ENCODE results near the gene SNX27.
A peak's percentile ranks its signal among the peaks of the same experiment; 100 is the strongest.
"Not testable (repeated sequence)": the region's sequence is repeated elsewhere in the genome, so short reads cannot be mapped to it uniquely, and the experiment has no call there.

The SNX27 gene

DNA sequence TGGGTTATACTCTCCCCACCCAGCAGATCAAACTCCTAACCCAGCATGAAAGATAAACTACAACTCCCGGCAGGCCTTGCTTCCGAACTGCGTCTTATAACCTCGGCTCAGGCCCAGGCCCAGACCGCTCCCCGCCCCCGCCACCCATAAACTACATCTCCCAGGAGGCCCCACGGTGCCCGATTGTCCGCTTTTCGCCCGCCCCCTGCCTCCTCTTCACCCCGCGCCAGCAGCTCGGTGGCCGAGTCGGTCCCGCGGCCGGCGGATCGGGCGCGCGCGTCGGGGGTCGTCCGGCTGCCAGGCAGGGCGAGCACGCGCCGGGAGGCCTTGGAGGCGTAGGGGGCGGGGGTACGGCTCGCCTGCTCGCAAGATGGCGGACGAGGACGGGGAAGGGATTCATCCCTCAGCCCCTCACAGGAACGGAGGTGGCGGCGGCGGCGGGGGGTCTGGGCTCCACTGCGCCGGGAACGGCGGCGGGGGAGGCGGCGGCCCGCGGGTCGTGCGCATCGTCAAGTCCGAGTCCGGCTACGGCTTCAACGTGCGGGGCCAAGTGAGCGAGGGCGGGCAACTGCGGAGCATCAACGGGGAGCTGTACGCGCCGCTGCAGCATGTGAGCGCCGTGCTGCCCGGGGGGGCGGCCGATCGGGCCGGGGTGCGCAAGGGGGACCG, at the start of gene SNX27:
Gene SNX27, plus strand, starts transcription at position 219 of the 669 bp plus-strand sequence. Its CDS starts 152 bp downstream, at position 371.
- DNase-seq (ENCODE audit: low read depth in 2 of 2): peak; percentile 75 to 83

- DNase-seq (ENCODE audit: low read depth in 2 of 2): no peak
Measured at GRCh38 chr1:151562661-151563060, 49.2 kb upstream of the SNX27 start.

DNA sequence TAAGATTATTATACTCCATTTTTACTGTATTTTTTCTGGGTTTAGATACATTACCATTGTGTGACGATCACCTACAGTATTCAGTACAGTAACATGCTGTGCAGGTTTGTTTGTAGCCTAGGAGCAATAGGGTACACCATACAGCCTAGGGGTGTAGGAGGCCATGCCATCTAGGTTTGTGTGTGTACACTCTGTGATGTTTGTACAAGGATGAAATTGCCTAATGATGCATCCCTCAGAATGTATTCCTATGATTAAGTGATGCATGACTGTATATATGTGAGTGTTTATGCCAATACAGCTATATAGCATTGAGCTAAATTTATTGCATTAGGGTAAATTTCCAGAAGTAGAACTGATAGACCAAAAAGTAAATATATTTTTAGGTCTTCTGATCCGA, 48.5 kb upstream of the SNX27 start:
- no peak for DNase-seq (ENCODE audit: low read depth in 2 of 2)

- DNase-seq (ENCODE audit: low read depth in 2 of 2): no peak
Measured at GRCh38 chr1:151565502-151566189, 46.2 kb upstream of the SNX27 start.

GRCh38 chr1:151568626-151569088, 43.2 kb upstream of the SNX27 start:
- DNase-seq (ENCODE audit: low read depth in 2 of 2): no peak

GRCh38 chr1:151570819-151571218, 41.0 kb upstream of the SNX27 start:
- no peak for DNase-seq (ENCODE audit: low read depth in 2 of 2)

GRCh38 chr1:151574575-151575529, 37.0 kb upstream of the SNX27 start:
- DNase-seq (ENCODE audit: low read depth in 2 of 2): no peak

DNA sequence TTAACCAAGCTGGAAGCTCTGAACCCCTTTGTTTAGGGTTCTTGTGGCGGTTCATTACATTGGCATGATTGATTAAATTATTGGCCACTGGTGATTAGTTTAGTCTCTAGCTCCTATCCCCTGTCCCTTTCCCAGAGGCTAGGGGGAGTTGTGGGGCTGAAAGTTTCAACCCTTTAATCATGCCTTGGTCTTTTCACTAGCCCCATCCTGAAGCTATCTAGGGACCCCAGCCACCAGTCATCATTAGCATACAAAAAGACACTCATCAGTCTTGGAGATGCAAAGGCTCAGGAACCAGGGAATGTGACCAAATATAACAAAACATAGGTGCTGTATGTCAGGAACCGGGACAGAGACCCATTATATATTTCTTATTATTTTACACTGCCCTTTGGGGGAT, 34.7 kb upstream of the SNX27 start:
- DNase-seq (ENCODE audit: low read depth in 2 of 2): no peak

DNA sequence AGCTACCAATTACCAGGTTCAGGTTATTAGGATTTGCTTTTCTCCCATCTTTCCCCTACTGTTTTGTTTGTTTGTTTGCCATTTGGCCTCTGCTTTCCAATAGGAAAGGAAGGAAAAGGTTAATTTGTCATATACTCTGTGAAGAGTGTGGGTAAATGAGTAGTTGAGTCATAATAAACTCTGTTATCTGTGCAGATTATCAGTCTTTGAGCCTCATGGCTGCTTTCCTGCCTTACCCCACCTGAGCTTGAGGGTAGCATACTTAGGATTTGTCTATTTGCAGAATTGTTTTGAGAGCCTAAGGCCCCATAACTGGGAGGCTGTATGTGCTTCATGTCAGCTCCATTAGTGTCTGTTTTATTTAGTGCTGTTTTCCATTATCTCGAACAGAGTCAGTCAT, 32.9 kb upstream of the SNX27 start:
- no peak for DNase-seq (ENCODE audit: low read depth in 2 of 2)

GRCh38 chr1:151579436-151580225, 32.2 kb upstream of the SNX27 start:
- no peak for DNase-seq (ENCODE audit: low read depth in 2 of 2)

DNA sequence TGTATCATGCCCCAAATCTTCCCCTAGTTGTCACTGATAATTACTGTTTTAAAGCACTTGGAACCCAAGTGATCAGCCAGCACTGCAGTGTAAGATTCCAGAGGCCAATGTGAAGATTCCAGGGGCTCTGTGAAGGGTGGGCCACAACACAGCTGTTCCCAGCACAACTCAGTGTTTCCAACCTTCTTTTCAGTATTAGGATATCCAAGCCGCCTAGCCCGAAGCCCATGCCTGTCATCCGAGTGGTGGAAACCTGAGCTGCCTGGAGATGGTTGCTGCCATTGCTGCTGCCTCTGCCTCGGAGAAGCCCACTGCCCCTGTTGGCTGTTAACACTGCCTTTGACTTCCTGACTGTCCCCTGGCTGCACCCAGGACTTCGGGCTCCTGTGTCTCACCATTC, 30.4 kb upstream of the SNX27 start:
- DNase-seq (ENCODE audit: low read depth in 2 of 2): no peak

DNA sequence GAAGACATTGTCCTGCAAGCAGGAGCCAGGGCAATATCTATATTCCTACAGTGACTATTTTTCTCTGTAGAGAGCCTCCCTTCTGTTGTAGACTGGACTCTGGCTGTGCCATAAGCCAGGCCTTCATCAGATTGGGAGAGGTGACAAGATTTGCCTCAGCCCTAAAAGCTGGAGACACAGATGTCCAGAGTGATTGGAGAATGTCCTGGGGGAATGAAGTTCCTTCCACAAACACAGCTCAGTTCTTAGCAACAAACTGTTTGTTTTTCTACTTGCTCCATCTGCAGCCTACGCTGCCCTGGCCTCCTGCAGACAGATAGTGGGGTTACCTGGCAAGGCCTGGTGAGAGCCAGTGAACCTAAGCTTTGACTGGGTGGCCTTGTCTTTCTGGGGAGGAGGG, 29.9 kb upstream of the SNX27 start:
- DNase-seq (ENCODE audit: low read depth in 2 of 2): no peak

DNA sequence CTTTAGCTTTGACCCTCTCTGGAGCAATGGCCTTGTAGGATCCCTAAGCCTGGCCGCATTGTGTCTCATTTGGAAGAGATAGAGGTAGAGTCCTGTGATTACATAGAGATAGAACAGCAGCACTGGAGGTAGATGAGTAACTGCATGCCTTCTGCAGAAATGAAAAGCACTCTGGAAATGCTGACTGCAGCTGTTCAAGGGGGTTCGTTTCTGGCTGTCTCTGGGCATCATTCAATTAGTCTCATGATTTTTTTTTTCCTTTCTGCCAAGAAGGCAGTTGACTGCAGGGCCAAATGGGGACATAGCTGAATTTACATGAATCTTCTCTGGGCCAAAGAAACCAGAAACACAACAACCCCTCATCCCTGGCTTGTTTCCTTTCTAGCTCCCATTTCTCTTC, 28.1 kb upstream of the SNX27 start:
- DNase-seq (ENCODE audit: low read depth in 2 of 2): no peak

GRCh38 chr1:151584278-151584677, 27.6 kb upstream of the SNX27 start:
- no peak for DNase-seq (ENCODE audit: low read depth in 2 of 2)

DNA sequence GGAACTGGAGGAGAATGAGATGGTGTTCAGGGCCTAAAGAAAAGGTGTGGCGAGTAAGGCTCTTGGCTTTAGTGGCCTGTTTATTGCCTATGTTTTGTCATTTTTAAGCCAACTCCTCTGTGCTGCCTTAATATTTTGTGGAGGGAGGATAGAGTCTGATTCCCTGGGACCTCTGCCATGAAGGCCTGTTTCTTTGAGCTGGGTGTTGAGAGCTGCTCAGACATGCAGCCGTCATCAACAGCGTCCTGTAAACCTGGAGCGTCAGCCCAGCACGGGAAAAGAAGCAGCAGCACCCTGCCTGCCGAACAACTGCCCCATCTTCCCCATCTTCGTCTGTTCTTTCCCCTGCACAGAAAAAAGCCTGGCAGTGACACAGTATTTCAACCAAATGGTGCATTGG, 27.1 kb upstream of the SNX27 start:
- no peak for DNase-seq (ENCODE audit: low read depth in 2 of 2)

DNA sequence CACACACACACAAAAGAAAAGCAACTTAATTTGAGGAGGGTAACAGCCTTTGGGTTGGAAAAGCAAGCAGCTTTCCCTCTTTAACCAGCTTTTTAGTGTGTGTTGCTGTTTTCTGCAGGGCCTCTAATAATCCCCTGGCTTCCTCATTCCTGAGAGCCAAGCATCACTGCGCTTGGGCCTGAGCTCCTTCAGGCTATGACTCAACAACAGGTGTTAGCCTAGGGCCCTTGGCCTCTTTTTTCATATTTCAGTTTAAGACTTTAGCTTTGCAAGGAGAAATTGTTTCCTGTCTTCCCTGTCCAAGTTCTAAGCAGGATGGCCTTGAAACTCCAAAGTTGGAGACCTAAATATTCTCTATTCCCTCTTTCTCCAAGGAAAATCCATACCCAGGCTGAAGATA, 26.2 kb upstream of the SNX27 start:
- no peak for DNase-seq (ENCODE audit: low read depth in 2 of 2)

- no peak for DNase-seq (ENCODE audit: low read depth in 2 of 2)
Measured at GRCh38 chr1:151590961-151591360, 20.9 kb upstream of the SNX27 start.

DNA sequence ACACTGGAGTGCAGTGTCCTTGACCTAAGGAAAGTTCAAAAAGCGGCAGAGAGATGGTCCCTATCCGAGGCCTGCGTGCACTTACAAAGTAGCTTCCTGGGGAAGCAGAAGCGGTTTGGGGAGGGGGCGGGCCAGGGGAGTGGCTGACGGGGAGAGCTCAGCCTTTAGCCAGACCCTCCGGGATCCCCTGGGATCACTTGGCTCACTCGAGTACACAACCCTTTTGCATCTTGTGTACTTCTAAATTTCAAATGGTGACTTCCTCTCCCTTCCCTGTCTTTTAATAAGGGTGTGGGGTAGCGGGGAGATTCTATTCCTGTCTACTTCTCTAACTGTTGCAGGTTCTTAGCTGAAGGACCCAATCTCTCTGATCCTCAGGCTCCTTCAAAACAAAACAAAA, 18.1 kb upstream of the SNX27 start:
- DNase-seq (ENCODE audit: low read depth in 2 of 2): no peak

- DNase-seq (ENCODE audit: low read depth in 2 of 2): peak; percentile 61 to 82
Measured at GRCh38 chr1:151594143-151594625, 17.7 kb upstream of the SNX27 start.

- no peak for DNase-seq (ENCODE audit: low read depth in 2 of 2)
Measured at GRCh38 chr1:151596166-151596953, 15.5 kb upstream of the SNX27 start.

DNA sequence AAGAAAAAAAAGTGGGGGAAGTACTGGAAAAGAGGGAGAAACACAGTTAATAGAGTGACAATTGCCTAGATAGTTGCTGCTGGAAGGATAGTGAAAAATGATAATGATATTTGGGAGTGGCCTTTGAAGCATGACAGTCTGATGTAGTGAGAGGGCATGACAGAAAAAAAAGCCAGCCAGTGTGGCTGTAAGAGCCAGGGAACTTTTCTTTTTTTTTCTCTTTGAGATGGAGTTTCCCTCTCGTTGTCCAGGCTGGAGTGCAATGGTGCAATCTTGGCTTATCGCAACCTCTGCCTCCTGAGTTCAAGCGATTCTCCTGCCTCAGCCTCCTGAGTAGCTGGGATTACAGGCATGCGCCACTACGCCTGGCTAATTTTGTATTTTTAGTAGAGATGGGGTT, 9.3 kb upstream of the SNX27 start:
- not testable (repeated sequence) for DNase-seq (ENCODE audit: low read depth in 2 of 2)

Data from stimulated activated CD4-positive, alpha-beta T cell treated with anti-CD3 and anti-CD28 coated beads, Interleukin-12 subunit alpha, Interleukin-12 subunit beta, amount 100 ng/mL, for 24 hours (primary cell).